GM12892 (cell line): Measurements from ENCODE around the gene FXYD4.

Experiments
- POLR2A ChIP-seq: IDR thresholded peaks from 2 replicates; pipeline ENCODE4 v1.6.1; 2011; ENCODE audit warnings: low read depth, low read length, control low read depth
- TAF1 ChIP-seq: IDR thresholded peaks from 2 replicates; pipeline ENCODE4 v1.6.1; 2011; ENCODE audit warnings: low read depth, mild to moderate bottlenecking, control low read depth, low read length, borderline replicate concordance

DNA sequence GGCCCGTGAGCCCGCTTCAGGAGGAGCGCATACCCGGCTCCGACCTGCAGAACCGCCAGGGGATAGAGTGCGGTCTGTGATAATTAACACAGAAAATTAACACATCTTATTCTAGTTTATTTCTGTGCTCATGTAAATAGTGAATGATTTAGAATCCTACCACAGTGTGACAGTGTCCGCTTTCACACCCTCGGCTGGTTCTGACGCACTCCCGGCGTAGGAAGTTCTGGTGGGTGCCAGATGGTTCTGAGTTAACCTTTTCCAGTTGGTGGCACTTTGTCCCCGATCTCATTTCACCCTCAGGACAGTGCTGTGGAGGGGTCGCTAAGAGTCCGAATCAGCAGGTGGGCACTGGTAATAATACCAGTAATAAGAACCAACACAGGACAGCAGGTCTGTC is 28.3 kb upstream of the FXYD4 start:
- no peak for TF ChIP-seq POLR2A
- no peak for TF ChIP-seq TAF1
